ENCODE measurements around the gene SLC38A1. TPM values are rescaled to one million over a fixed set of nuclear protein-coding genes. Genes with fewer than 3 reads are reported as not detected.
"Not testable (repeated sequence)": the region's sequence is repeated elsewhere in the genome, so short reads cannot be mapped to it uniquely, and the experiment has no call there.

Gene SLC38A1
- polyA plus RNA-seq, 1 of the 3 experiments (the other 2 are of a cell fraction): 20.7 TPM

DNA sequence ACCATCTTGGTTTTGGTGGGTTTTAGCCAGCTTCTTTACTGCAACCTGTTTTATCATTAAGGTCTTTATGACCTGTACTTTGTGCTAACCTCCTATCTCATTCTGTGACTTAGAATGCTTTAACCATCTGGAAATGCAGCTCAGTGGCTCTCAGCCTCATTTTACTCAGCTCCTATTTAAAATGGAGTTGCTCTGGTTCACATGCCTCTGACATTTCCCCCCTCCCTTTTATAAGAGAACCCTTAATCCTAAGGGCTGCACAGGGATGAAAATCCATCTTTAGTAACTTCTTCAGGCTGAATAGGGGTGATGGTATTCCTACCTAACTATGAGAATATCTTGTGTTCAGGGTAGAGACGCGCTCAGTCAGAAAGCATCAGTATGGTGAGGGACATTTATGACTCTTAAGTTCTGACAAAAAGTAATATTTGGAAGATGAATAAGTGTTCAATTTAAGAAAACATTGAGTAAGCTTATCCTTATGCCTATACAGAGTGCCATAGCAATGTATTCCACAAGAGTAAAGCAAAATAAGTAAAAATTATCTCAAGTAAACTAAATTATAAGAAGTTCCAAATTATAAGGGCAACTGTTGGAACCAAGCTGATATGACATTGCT, 15.2 kb downstream of the SLC38A1 start:
- whole genome bisulfite sequencing (ENCODE audit: low lambda C conversion rate): 100% methylated on average over 2 of the region's 2 CpGs
- H3K4me1 ChIP-seq (ENCODE audit: control insufficient read depth in 1 of 2, insufficient read depth in 2 of 2, low read depth in 1 of 2, low read length in 1 of 2): peaks cover 0 to 16% of the 10 kb centered on the region in 2 experiments; a peak in 1 of 4 replicates
- TF ChIP-seq SMC3 (IDR thresholded peaks at IDR 0.05; ENCODE audit: low read depth, low read length): no peak
- no peak for TF ChIP-seq NFIC (IDR thresholded peaks at IDR 0.05; ENCODE audit: borderline replicate concordance)
- TF ChIP-seq, protein P1, sequence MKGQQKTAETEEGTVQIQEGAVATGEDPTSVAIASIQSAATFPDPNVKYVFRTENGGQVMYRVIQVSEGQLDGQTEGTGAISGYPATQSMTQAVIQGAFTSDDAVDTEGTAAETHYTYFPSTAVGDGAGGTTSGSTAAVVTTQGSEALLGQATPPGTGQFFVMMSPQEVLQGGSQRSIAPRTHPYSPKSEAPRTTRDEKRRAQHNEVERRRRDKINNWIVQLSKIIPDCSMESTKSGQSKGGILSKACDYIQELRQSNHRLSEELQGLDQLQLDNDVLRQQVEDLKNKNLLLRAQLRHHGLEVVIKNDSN (IDR thresholded peaks at IDR 0.05; ENCODE audit: borderline replicate concordance, low read depth): no peak
- no peak for TF ChIP-seq GABPA (IDR thresholded peaks at IDR 0.05; ENCODE audit: low read depth)
- no peak for TF ChIP-seq MEF2A (IDR thresholded peaks at IDR 0.05; ENCODE audit: borderline replicate concordance, low read depth)
- no peak for TF ChIP-seq CHD2 (IDR thresholded peaks at IDR 0.05; ENCODE audit: low read length, partially characterized antibody)
- H3K9me3 ChIP-seq: 0 out of 2 replicates have a peak, but pooled peaks cover 4% of the 10 kb centered on the region
- H3K4me2 ChIP-seq: no peak overlapping the region
- H2AFZ ChIP-seq (ENCODE audit: low read depth): no peak overlapping the region
- H3K9ac ChIP-seq: no peak overlapping the region
- POLR2A ChIA-PET: no interaction called here
- no peaks in the 10 kb centered on the region for H3K27me3 ChIP-seq (ENCODE audit: insufficient read depth)
- H3K79me2 ChIP-seq (ENCODE audit: insufficient read depth): peaks cover 93% of the 10 kb centered on the region
- H3K4me3 ChIP-seq (ENCODE audit: low read depth in 2 of 2, low read length in 1 of 2): no peak overlapping the region
- peaks cover 5% of the 10 kb centered on the region for H3F3A ChIP-seq (replicated peaks; ENCODE audit: insufficient read depth)
- H3K36me3 ChIP-seq (replicated peaks in 1 of 2; ENCODE audit: control insufficient read depth in 1 of 2, insufficient read depth in 2 of 2, low read length in 1 of 2): peaks cover 25 to 34% of the 10 kb centered on the region in 2 experiments
- H4K20me1 ChIP-seq (ENCODE audit: insufficient read depth): peaks cover 19% of the 10 kb centered on the region
- no peaks in the 10 kb centered on the region for H3K9me2 ChIP-seq
- CTCF ChIA-PET: no interaction called here
- no peak for DNase-seq
- H3K27ac ChIP-seq (ENCODE audit: low read depth in 2 of 2, low read length in 1 of 2): no peak overlapping the region

DNA sequence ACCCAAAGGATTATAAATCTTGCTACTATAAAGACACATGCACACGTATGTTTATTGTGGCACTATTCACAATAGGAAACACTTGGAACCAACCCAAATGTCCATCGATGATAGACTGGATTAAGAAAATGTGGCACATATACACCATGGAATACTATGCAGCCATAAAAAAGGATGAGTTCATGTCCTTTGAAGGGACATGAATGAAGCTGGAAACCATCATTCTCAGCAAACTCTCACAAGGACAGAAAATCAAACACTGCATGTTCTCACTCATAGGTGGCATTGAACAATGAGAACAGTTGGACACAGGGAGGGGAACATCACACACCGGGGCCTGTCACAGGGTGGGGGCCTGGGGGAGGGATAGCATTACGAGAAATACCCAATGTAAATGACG, 16.8 kb downstream of the SLC38A1 start:
- H3K27ac ChIP-seq (ENCODE audit: low read depth in 2 of 2, low read length in 1 of 2); H3K27me3 ChIP-seq (ENCODE audit: insufficient read depth); DNase-seq; CTCF ChIA-PET; H3K4me3 ChIP-seq (ENCODE audit: low read depth in 2 of 2, low read length in 1 of 2); POLR2A ChIA-PET; H3F3A ChIP-seq (replicated peaks; ENCODE audit: insufficient read depth); H3K9ac ChIP-seq; H2AFZ ChIP-seq (ENCODE audit: low read depth); H3K9me3 ChIP-seq; H3K4me2 ChIP-seq; H3K9me2 ChIP-seq: not testable (repeated sequence)
- peaks cover 25% of the 10 kb centered on the region for H4K20me1 ChIP-seq (ENCODE audit: insufficient read depth)
- H3K4me1 ChIP-seq (ENCODE audit: control insufficient read depth in 1 of 2, insufficient read depth in 2 of 2, low read depth in 1 of 2, low read length in 1 of 2): peaks cover 0 to 11% of the 10 kb centered on the region in 2 experiments; a peak in 1 of 4 replicates
- peaks cover 25 to 37% of the 10 kb centered on the region in 2 experiments for H3K36me3 ChIP-seq (replicated peaks in 1 of 2; ENCODE audit: control insufficient read depth in 1 of 2, insufficient read depth in 2 of 2, low read length in 1 of 2)
- 99% methylated on average over 5 of the region's 5 CpGs for WGBS (ENCODE audit: low lambda C conversion rate)
- H3K79me2 ChIP-seq (ENCODE audit: insufficient read depth): peaks cover 93% of the 10 kb centered on the region

DNA sequence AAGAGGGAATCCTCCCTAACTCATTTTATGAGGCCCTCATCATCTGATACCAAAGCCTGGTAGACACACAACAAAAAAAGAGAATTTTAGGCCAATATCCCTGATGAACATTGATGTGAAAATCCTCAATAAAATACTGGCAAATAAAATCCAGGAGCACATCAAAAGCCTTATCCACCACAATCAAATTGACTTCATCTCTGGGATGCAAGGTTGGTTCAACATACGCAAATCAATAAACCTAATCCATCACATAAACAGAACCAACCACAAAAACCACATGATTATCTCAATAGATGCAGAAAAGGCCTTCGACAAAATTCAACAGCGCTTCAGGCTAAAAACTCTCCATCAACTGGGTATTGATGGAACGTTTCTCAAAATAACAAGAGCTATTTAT, 18.9 kb downstream of the SLC38A1 start:
- H3K4me2 ChIP-seq; H3K27me3 ChIP-seq (ENCODE audit: insufficient read depth); H3F3A ChIP-seq (replicated peaks; ENCODE audit: insufficient read depth); H3K27ac ChIP-seq (ENCODE audit: low read depth in 2 of 2, low read length in 1 of 2); H3K9ac ChIP-seq; DNase-seq; H2AFZ ChIP-seq (ENCODE audit: low read depth); H3K9me2 ChIP-seq; POLR2A ChIA-PET; H3K4me1 ChIP-seq (ENCODE audit: control insufficient read depth in 1 of 2, insufficient read depth in 2 of 2, low read depth in 1 of 2, low read length in 1 of 2); H3K4me3 ChIP-seq (ENCODE audit: low read depth in 2 of 2, low read length in 1 of 2); H3K9me3 ChIP-seq: not testable (repeated sequence)
- WGBS (ENCODE audit: low lambda C conversion rate): 92% methylated on average over 4 of the region's 4 CpGs
- H3K36me3 ChIP-seq (replicated peaks in 1 of 2; ENCODE audit: control insufficient read depth in 1 of 2, insufficient read depth in 2 of 2, low read length in 1 of 2): peaks cover 23 to 38% of the 10 kb centered on the region in 2 experiments
- peaks cover 93% of the 10 kb centered on the region for H3K79me2 ChIP-seq (ENCODE audit: insufficient read depth)
- H4K20me1 ChIP-seq (ENCODE audit: insufficient read depth): peaks cover 12% of the 10 kb centered on the region; the same call in 1 of the 2 replicates
- CTCF ChIA-PET: interaction anchor here (1.1 kb wide), 1 partner anchor 13 kb away, joined by 5 read pairs; no protein-coding TSS in a partner anchor

Measured in SK-N-SH (cell line).